COLO668 (cell line): Measurements from ENCODE around the gene TMPRSS3.

Experiments
- DNase-seq: peaks from one replicate; lab custom pipeline; 2025; ENCODE audit not compliant: unreplicated experiment; lab: John Stamatoyannopoulos, UW

The TMPRSS3 gene

GRCh38 chr21:42429021-42429420 lies 33.2 kb upstream of the TMPRSS3 start:
- DNase-seq, result no peak

DNA sequence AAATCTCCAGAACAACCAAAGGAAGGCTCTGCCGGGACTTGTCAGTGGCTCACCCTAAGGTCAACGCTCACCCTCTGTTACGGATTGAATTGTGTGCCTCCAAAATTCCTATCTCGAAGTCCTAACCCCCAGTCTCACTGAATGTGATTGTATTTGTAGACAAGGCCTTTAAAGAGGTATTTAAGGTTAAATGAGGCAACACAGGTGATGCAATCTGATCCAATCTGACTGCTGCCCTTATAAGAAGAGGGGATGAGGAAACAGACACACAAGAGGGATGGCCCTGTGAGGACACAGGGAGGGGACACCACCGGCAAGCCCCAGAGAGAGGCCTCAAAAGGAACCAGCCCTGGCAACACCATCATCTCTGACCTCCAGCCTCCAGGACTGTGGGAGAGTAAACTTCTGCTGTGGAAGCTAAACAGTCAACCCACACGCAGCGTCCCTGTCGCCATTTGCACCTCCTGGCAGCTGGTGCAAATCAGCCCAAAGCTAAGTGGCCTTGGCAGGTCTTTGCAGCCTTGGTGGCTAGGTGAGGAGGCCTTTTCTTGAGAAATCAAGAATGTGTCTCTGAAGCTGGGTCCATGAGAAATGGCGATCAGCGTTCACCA lies 32.1 kb upstream of the TMPRSS3 start:
- no peak for DNase-seq

- DNase-seq, result peak; percentile 18
Observed at GRCh38 chr21:42426876-42427480, 31.1 kb upstream of the TMPRSS3 start.

DNA sequence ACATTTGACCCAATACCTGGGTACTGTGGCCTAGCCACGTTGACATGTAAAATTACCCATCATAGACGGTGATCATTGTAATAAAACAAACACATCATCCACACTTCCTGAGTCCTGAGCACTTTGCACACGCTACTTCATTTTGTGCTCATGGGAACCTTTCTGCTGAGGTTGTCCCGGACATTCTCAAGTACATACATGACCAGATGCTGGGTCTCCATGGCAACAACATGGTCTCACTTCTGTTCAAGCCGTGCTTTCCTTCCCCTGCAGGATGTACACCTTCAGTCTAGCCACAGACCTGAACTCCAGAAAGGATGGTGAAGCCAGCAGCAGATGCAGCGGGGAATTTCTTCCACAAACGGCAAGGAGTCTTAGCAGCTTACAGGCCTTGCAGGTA lies 30.6 kb upstream of the TMPRSS3 start:
- no peak for DNase-seq

- no peak for DNase-seq
Observed at GRCh38 chr21:42425591-42425990, 29.7 kb upstream of the TMPRSS3 start.

DNA sequence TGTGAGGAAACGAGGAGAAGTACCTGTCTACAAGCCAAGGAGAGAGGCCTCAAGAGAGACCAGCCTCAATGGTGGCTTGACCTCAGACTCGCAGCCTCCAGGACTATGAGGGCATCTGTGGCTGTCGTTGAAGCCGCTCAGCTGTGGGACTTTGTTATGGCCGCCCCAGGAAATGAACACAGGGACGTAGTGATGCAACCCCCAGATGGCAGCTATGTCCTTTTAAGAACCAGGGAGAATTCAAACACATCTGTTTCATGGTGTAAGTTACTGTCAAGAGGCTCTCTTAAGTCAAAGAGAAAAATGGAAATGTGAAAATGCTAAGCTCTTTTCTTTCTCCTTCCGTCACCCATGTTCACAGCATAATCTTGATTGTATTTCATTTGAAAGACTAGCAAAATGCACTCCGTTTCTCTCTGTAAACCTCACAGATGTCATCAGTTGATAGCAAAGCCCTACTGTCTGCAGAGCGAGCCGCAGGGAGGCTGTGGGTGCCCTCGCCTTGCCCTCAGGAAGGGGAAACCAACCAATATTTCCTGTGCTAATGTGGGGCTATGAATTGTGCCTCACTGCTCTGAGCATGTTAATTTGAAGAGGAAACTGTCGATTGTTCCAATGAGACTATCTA lies 29.2 kb upstream of the TMPRSS3 start:
- no peak for DNase-seq

GRCh38 chr21:42423685-42424084 lies 27.8 kb upstream of the TMPRSS3 start:
- no peak for DNase-seq

GRCh38 chr21:42423197-42423675 lies 27.4 kb upstream of the TMPRSS3 start:
- DNase-seq, result no peak

DNA sequence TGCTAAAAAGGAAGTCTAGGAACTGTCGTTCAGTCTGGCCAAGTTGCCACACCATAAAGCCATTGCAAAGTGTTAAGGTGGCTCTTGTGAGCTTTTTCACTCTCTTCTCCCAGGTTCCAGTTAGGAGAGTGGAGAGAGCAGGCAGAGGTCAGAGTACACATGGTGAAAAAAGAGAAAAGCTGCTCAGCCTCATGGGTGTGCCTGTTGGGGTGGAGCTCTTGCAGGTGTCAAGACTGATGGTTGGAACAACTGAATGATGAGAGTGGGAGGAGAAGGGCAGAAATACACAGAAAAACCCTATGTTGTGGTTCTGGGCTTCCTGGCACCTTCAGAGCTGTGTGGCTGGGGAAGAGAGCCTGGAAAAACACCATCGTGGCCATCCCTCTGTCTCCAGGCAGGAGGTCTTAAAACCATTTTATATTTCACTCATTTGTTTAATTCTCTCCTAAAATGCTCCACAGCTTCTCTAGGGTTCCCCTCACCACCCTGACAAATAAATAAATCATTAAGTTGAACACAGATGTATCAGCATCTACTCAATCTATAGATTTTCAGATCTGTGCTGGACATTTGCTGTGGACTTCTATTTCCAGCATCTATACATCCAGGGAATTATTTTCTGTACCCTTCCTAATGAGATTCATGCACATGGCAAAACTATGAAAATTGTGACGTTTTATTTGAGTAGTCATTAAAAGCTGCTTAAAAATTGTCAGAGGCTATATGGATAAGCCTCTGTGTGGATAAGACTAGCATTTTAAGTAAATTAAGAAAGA lies 25.4 kb upstream of the TMPRSS3 start:
- no peak for DNase-seq

- DNase-seq, result no peak
Observed at GRCh38 chr21:42419845-42420244, 24.0 kb upstream of the TMPRSS3 start.

- no peak for DNase-seq
Observed at GRCh38 chr21:42418886-42419285, 23.0 kb upstream of the TMPRSS3 start.

DNA sequence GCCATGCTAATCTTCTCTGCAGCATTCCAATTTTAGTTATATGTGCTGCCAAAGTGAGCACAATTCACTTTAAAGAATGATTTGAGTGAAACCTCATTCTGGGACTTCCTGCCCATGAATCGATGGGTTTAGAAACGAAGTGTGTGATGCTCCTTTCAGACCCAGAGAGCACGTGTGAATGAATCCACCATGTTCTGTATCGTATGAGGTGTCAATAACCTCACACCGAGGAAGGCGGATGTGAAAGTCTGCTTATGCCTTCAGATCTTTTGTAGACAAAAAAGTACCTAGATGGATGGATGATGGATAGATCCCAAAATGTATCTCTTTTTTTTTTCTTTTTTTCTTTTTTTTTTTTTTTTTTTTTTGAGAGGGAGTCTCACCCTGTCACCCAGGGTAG lies 21.7 kb upstream of the TMPRSS3 start:
- no peak for DNase-seq

DNA sequence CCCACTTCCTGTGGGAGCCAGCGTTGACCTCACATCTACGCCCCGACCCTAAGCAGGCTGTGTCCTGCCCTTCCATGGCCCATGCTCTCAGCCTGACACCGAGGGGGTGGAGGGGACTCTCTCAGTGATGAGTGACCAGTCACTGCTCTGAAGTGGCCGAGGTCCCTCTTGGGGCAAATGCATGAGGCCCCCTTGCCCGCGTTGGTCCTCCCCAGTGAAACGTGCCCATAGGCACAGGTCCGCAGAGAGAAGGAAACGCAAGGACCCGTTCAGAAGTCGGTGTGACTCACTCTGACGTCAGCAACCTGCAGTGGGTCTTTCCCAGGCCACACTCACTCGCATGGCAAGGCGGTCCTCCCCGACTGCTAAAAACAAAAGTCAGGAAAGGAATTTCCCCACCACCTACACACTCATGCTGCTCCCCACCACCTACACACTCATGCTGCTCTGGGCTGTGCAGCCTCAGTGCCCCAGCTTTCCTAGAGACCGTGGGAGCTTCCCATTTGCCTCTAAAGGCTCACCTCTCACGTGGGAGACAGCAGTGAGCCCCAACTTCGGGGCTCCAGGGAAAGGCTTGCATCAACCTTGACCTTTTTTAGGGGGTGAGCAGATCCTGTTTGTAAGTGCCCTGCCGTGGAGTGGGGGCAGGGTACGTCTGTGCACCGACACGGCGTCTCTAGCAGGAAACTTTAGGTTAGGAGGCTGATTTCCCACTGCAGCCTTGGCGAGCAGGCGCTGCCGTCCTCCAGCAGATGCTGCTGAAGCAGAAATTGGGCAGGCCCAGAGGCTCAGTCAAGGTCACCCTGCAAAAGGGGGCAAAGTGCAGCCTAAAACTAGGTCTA lies 19.3 kb upstream of the TMPRSS3 start:
- DNase-seq, result no peak

DNA sequence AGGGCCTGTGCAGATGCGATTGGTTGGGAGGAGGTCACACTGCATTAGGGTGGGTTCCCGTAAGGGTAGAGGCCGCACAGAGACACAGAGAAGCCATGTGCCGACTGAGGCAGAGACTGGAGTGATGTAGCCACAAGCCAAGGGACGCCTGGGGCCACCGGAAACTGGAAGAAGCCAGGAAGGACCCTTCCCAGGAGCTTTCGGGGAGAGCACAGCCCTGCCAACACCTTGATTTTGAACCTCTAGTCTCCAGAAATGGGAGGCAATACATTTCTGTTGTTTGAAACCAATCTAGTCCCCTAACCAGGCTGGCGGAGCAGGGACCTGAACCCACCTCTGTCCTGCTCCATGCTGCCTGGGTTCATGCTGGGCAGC lies 18.7 kb upstream of the TMPRSS3 start:
- no peak for DNase-seq

GRCh38 chr21:42414066-42414465 lies 18.2 kb upstream of the TMPRSS3 start:
- DNase-seq, result no peak

- DNase-seq, result no peak
Observed at GRCh38 chr21:42413500-42413899, 17.6 kb upstream of the TMPRSS3 start.

DNA sequence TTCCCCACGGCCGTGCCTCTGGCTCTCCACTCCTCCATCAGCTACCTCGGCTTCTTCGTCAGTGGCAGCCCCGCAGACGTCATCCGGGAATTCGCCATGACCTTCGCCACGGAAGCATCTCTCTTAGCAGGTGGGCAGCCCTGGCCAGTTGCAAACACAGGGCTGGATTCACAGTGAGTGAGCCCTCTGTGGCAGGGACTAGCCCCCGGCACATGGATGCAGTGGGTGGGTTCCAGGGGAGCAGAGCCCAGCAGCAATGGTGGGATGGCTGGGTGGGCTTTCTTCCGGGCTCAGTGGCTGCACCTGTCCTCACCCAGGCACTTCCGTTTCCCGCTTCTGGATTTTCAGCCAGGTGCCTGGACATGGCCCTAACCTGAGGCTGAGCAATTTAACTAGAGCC lies 17.2 kb upstream of the TMPRSS3 start:
- no peak for DNase-seq

- no peak for DNase-seq
Observed at GRCh38 chr21:42412636-42412933, 16.7 kb upstream of the TMPRSS3 start.

GRCh38 chr21:42411891-42412635 lies 16.2 kb upstream of the TMPRSS3 start:
- no peak for DNase-seq

GRCh38 chr21:42411197-42411869 lies 15.5 kb upstream of the TMPRSS3 start:
- no peak for DNase-seq
